ENCODE measurements around the gene HARS1. TPM values are rescaled to one million over a fixed set of nuclear protein-coding genes. Genes with fewer than 3 reads are reported as not detected.
A peak's percentile ranks its signal among the peaks of the same experiment; 100 is the strongest.
"Not testable (repeated sequence)": the region's sequence is repeated elsewhere in the genome, so short reads cannot be mapped to it uniquely, and the experiment has no call there.

Gene HARS1
- total RNA-seq, 4 donors from 2014 or later = 49.6 to 76.6 (median 58.8) TPM

- DNase-seq (ENCODE audit: low spot score) (no peak), ATAC-seq (ENCODE audit: low FRiP score) (peak; percentile 35)
- no peak for TF ChIP-seq CTCF (IDR thresholded peaks at IDR 0.05)
These were observed 58.7 kb downstream of the HARS1 start for GRCh38 chr5:140632366-140633020.

GRCh38 chr5:140631831-140632365, 59.3 kb downstream of the HARS1 start:
- peak; percentile 23 for ATAC-seq (ENCODE audit: low FRiP score)
- DNase-seq (ENCODE audit: low spot score) = no peak
- no peak for TF ChIP-seq CTCF (IDR thresholded peaks at IDR 0.05)

- ATAC-seq (ENCODE audit: low FRiP score) = no peak
These were observed 60.1 kb downstream of the HARS1 start for GRCh38 chr5:140631036-140631417.

GRCh38 chr5:140630292-140631035, 60.7 kb downstream of the HARS1 start:
- no peak for TF ChIP-seq CTCF (IDR thresholded peaks at IDR 0.05)
- no peak for ATAC-seq (ENCODE audit: low FRiP score)
- DNase-seq (ENCODE audit: low spot score) = no peak

More at GRCh38 chr5:140631036-140631417, 60.1 kb downstream of the HARS1 start:
- TF ChIP-seq CTCF (IDR thresholded peaks at IDR 0.05) = no peak
- no peak for DNase-seq (ENCODE audit: low spot score)

GRCh38 chr5:140628711-140629110, 62.5 kb downstream of the HARS1 start:
- no peak for ATAC-seq (ENCODE audit: low FRiP score)
- no peak for DNase-seq (ENCODE audit: low spot score)
- no peak for TF ChIP-seq CTCF (IDR thresholded peaks at IDR 0.05)

- no peak for TF ChIP-seq CTCF (IDR thresholded peaks at IDR 0.05)
- DNase-seq (ENCODE audit: low spot score) (no peak), ATAC-seq (ENCODE audit: low FRiP score) (no peak)
These were observed 63.2 kb downstream of the HARS1 start for GRCh38 chr5:140627972-140628371.

GRCh38 chr5:140624886-140625285, 66.3 kb downstream of the HARS1 start:
- not testable (repeated sequence) for ATAC-seq (ENCODE audit: low FRiP score); DNase-seq (ENCODE audit: low spot score)

Small RNA genes lying within 50 kb of the gene (small RNA-seq; reads per million reads assigned to genes)
- 139 reads per million, percentile 97 among the genes with 10 or more reads in this experiment for gene VTRNA1-1
- gene VTRNA1-2 = 9.9 reads per million, percentile 88 among the genes with 10 or more reads in this experiment
- 2.1 reads per million, percentile 42 among the genes with 10 or more reads in this experiment for gene VTRNA1-3

Other genes with a start within 250 kb of the HARS1 start
- 10 to 100 TPM; 22.9 to 35.7 (median 31.5) TPM for gene EIF4EBP3, start 143.7 kb downstream of the HARS1 start, total RNA-seq
- 10 to 100 TPM; 18.1 to 44.2 (median 24.3) TPM for gene SRA1, start 133.9 kb downstream of the HARS1 start, total RNA-seq
- gene APBB3, start 126.8 kb downstream of the HARS1 start, total RNA-seq = 10 to 100 TPM; 13.5 to 55.9 (median 33.2) TPM
- 10 to 100 TPM; 25.1 to 55.1 (median 38.1) TPM for gene SLC35A4, start 126.5 kb downstream of the HARS1 start, total RNA-seq
- gene CD14, start 58.2 kb downstream of the HARS1 start, total RNA-seq = 100 to 1,000 TPM; 129 to 173 (median 158) TPM
- 10 to 100 TPM; 18.7 to 96.9 (median 29.8) TPM for gene TMCO6, start 51.9 kb downstream of the HARS1 start, total RNA-seq
- gene NDUFA2, start 43.7 kb downstream of the HARS1 start, total RNA-seq = 10 to 100 TPM; 39.3 to 79.3 (median 62.2) TPM
- gene IK, start 43.5 kb downstream of the HARS1 start, total RNA-seq = 100 to 1,000 TPM in 2 of 4 donors, 10 to 100 TPM in 2; 76.0 to 129 (median 105) TPM
- gene WDR55, start 26.5 kb downstream of the HARS1 start, total RNA-seq = 10 to 100 TPM; 21.2 to 29.9 (median 25.2) TPM
- gene DND1, start 17.8 kb downstream of the HARS1 start, total RNA-seq = 1 to 10 TPM in 2 of 4 donors, under 1 TPM in 2; 0.84 to 2.5 (median 1.3) TPM
- 10 to 100 TPM; 11.9 to 30.9 (median 20.6) TPM for gene HARS2, start 85 bp upstream of the HARS1 start, total RNA-seq
- gene ZMAT2, start 9.1 kb upstream of the HARS1 start, total RNA-seq = 10 to 100 TPM; 38.3 to 49.6 (median 47.0) TPM
- gene PCDHA1, start 94.8 kb upstream of the HARS1 start, total RNA-seq = not detected
- gene PCDHA2, start 103.5 kb upstream of the HARS1 start, total RNA-seq = under 1 TPM in 3 of 4 donors, not detected in 1; 0.12 to 0.93 (median 0.47) TPM
- 1 to 10 TPM in 1 of 4 donors, under 1 TPM in 3; 0.25 to 3.1 (median 0.56) TPM for gene PCDHA3, start 109.7 kb upstream of the HARS1 start, total RNA-seq
- gene PCDHA4, start 115.7 kb upstream of the HARS1 start, total RNA-seq = 1 to 10 TPM in 3 of 4 donors, under 1 TPM in 1; 0.60 to 1.5 (median 1.1) TPM
- under 1 TPM in 3 of 4 donors, not detected in 1; 0.31 to 0.47 (median 0.46) TPM for gene PCDHA5, start 130.2 kb upstream of the HARS1 start, total RNA-seq
- gene PCDHA6, start 136.6 kb upstream of the HARS1 start, total RNA-seq = 1 to 10 TPM in 2 of 4 donors, under 1 TPM in 2; 0.12 to 1.5 (median 0.99) TPM
- 1 to 10 TPM in 2 of 4 donors, under 1 TPM in 2; 0.12 to 1.4 (median 0.86) TPM for gene PCDHA7, start 142.9 kb upstream of the HARS1 start, total RNA-seq
- under 1 TPM; 0.13 to 0.79 (median 0.35) TPM for gene PCDHA8, start 149.8 kb upstream of the HARS1 start, total RNA-seq
- under 1 TPM in 3 of 4 donors, not detected in 1; 0.44 to 0.79 (median 0.56) TPM for gene PCDHA9, start 157.0 kb upstream of the HARS1 start, total RNA-seq
- 1 to 10 TPM in 2 of 4 donors, under 1 TPM in 2; 0.48 to 2.5 (median 1.5) TPM for gene PCDHA10, start 164.5 kb upstream of the HARS1 start, total RNA-seq
- gene PCDHA11, start 177.6 kb upstream of the HARS1 start, total RNA-seq = 1 to 10 TPM in 1 of 4 donors, under 1 TPM in 3; 0.16 to 1.2 (median 0.49) TPM
- 1 to 10 TPM in 2 of 4 donors, under 1 TPM in 2; 0.69 to 4.9 (median 1.1) TPM for gene PCDHA12, start 183.9 kb upstream of the HARS1 start, total RNA-seq
- gene PCDHA13, start 190.8 kb upstream of the HARS1 start, total RNA-seq = 1 to 10 TPM in 3 of 4 donors, under 1 TPM in 1; 0.96 to 1.4 (median 1.2) TPM
- 1 to 10 TPM in 2 of 4 donors, under 1 TPM in 2; 0.47 to 2.1 (median 0.87) TPM for gene PCDHAC1, start 234.9 kb upstream of the HARS1 start, total RNA-seq